ENCODE data around the gene TBC1D24. TPM values are rescaled to one million over a fixed set of nuclear protein-coding genes. Genes with fewer than 3 reads are reported as not detected.
A peak's percentile ranks its signal among the peaks of the same experiment; 100 is the strongest.

Gene TBC1D24
- total and polyA plus RNA-seq, 7 donors, result 3.2 to 8.9 (median 6.0) TPM

- H3K9me3 ChIP-seq, result no peaks in the 10 kb centered on the region
- H3K4me3 ChIP-seq, result peak overlapping the region; percentile 18
- no peaks in the 10 kb centered on the region for H3K27me3 ChIP-seq (ENCODE audit: insufficient read depth in 3 of 3, low read length in 2 of 3)
- H3K4me1 ChIP-seq, result peaks cover 36% of the 10 kb centered on the region
- DNase-seq (no peak), ATAC-seq (peak in 3 of 4 donors; percentile 4 to 18 (median 9))
- WGBS, 3 donors, result 57 to 75% (median 58%) methylated on average over 23 to 26 of the region's 26 CpGs
- intact Hi-C loops (cut with DNase I), result no loop called here
- H3K36me3 ChIP-seq (ENCODE audit: insufficient read depth in 1 of 2, low read depth in 1 of 2), result peaks cover 0 to 13% of the 10 kb centered on the region in 2 donors
- peak overlapping the region; percentile 60 for H3K27ac ChIP-seq
- TF ChIP-seq, protein P1, sequence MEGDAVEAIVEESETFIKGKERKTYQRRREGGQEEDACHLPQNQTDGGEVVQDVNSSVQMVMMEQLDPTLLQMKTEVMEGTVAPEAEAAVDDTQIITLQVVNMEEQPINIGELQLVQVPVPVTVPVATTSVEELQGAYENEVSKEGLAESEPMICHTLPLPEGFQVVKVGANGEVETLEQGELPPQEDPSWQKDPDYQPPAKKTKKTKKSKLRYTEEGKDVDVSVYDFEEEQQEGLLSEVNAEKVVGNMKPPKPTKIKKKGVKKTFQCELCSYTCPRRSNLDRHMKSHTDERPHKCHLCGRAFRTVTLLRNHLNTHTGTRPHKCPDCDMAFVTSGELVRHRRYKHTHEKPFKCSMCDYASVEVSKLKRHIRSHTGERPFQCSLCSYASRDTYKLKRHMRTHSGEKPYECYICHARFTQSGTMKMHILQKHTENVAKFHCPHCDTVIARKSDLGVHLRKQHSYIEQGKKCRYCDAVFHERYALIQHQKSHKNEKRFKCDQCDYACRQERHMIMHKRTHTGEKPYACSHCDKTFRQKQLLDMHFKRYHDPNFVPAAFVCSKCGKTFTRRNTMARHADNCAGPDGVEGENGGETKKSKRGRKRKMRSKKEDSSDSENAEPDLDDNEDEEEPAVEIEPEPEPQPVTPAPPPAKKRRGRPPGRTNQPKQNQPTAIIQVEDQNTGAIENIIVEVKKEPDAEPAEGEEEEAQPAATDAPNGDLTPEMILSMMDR (IDR thresholded peaks at IDR 0.05), result no peak
Measured at GRCh38 chr16:2497695-2498484, 23.0 kb downstream of the TBC1D24 start.

GRCh38 chr16:2498531-2499253 is 23.8 kb downstream of the TBC1D24 start:
- no peaks in the 10 kb centered on the region for H3K27me3 ChIP-seq (ENCODE audit: insufficient read depth in 3 of 3, low read length in 2 of 3)
- H3K27ac ChIP-seq, result peak overlapping the region; percentile 30
- peak; percentile 10 to 46 (median 30) for ATAC-seq
- no peak overlapping the region for H3K4me3 ChIP-seq
- intact Hi-C loops (cut with DNase I), result no loop called here
- no peak for DNase-seq
- H3K9me3 ChIP-seq, result no peaks in the 10 kb centered on the region
- 52 to 65% (median 59%) methylated on average over 13 to 15 of the region's 15 CpGs for WGBS, 3 donors
- peaks cover 0 to 13% of the 10 kb centered on the region in 2 donors for H3K36me3 ChIP-seq (ENCODE audit: insufficient read depth in 1 of 2, low read depth in 1 of 2)
- TF ChIP-seq, protein P1 (IDR thresholded peaks at IDR 0.05), result no peak
- peaks cover 36% of the 10 kb centered on the region for H3K4me1 ChIP-seq

DNA sequence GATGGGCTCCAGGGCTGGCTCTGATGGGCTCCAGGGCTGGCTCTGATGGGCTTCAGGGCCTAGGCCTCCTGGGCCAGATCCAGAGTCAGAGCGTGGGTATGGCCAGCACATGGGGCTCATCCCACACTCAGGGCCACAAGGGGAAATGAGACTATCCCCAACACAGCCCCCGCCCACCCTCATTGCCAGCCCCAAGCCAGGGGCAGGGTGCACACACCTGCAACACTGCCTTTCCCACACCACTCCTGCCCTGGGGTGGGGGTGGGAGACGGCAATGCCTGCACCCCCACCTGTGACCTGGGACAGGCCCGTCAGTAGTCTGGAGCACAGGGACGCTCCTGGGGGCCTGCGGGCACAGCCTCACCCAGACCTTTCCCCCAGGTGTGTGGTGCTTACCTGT is 24.5 kb downstream of the TBC1D24 start:
- Histone ChIP-seq H3K9me3 (no peaks in the 10 kb centered on the region), H3K4me3 (no peak overlapping the region), H3K27me3 (ENCODE audit: insufficient read depth in 3 of 3, low read length in 2 of 3) (no peaks in the 10 kb centered on the region), H3K36me3 (ENCODE audit: insufficient read depth in 1 of 2, low read depth in 1 of 2) (peaks cover 0 to 13% of the 10 kb centered on the region in 2 donors), H3K27ac (peak overlapping the region; percentile 30), H3K4me1 (peaks cover 36% of the 10 kb centered on the region)
- 85 to 94% (median 93%) methylated on average over 6 of the region's 6 CpGs for WGBS, 3 donors
- DNase-seq (no peak), ATAC-seq (no peak)
- intact Hi-C loops (cut with DNase I), result no loop called here
- TF ChIP-seq, protein P1 (IDR thresholded peaks at IDR 0.05), result no peak

DNA sequence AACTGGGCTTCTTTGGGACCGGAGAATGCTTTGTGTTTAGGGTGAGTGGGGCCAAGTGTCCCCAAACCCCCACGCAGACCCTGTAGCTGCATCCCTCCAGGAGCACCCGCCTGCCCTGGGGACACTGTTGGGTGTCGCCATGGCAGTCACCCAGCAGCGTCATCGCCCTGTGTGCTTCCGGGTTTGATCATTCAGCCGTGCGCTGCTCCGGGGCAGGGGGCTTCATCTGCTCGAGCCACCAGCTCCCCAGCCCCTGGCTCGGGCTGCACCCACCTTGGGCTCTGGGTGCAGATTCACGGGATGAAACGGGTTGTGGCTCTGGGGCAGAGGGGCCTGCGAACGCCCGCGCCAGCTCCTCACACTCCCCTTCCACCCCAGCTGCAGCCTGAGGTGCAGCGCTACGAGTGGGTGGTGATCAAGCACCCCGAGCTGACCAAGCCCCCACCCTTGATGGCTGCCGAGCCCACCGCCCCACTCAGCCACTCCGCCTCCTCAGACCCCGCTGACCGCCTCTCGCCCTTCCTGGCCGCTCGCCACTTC is 25.0 kb downstream of the TBC1D24 start:
- intact Hi-C loops (cut with DNase I), result loop anchor here (1.0 to 5.0 kb wide), 4 partner anchors 73 to 308 kb away; partner anchors contain the start of genes ABCA3 (in 2 of the 2) and CCNF (in 1 of the 2)
- TF ChIP-seq, protein P1 (IDR thresholded peaks at IDR 0.05), result no peak
- peaks cover 36% of the 10 kb centered on the region for H3K4me1 ChIP-seq
- no peak overlapping the region for H3K27ac ChIP-seq
- ATAC-seq (no peak), DNase-seq (no peak)
- H3K27me3 ChIP-seq (ENCODE audit: insufficient read depth in 3 of 3, low read length in 2 of 3), result no peaks in the 10 kb centered on the region
- H3K4me3 ChIP-seq, result no peak overlapping the region
- 92 to 96% (median 92%) methylated on average over 25 to 29 of the region's 29 CpGs for WGBS, 3 donors
- H3K9me3 ChIP-seq, result no peaks in the 10 kb centered on the region
- H3K36me3 ChIP-seq (ENCODE audit: insufficient read depth in 1 of 2, low read depth in 1 of 2), result peaks cover 0 to 13% of the 10 kb centered on the region in 2 donors
